Effector memory CD4-positive, alpha-beta T cell (primary cell): ENCODE measurements around the gene PAPPA2.

Experiments used
- DNase-seq, 3 donors: peaks; one replicate each; pipeline ENCODE4 v3.0.0-alpha.2; 2020
- H3K27ac ChIP-seq: 2 replicates; pipeline ENCODE4 v1.7.0; 2013; ENCODE audit warnings: mild to moderate bottlenecking, low read length, moderate library complexity; ENCODE audit not compliant: insufficient read depth, poor library complexity, severe bottlenecking
- H3K27me3 ChIP-seq: replicated peaks from 2 replicates; pipeline ENCODE4 v1.7.0; 2013; ENCODE audit warnings: mild to moderate bottlenecking, low read length; ENCODE audit not compliant: insufficient read depth, control insufficient read depth, poor library complexity, severe bottlenecking
- H3K36me3 ChIP-seq: 2 replicates; pipeline ENCODE4 v1.7.0; 2013; ENCODE audit warnings: mild to moderate bottlenecking, low read length, moderate library complexity; ENCODE audit not compliant: control insufficient read depth, insufficient read depth
- H3K4me1 ChIP-seq: 2 replicates; pipeline ENCODE4 v1.7.0; 2013; ENCODE audit warnings: low read length, mild to moderate bottlenecking; ENCODE audit not compliant: control insufficient read depth, insufficient read depth, poor library complexity, severe bottlenecking
- H3K4me3 ChIP-seq: 2 replicates; pipeline ENCODE4 v1.7.0; 2013; ENCODE audit warnings: low read length, low read depth, mild to moderate bottlenecking; ENCODE audit not compliant: insufficient read depth, poor library complexity, severe bottlenecking
- H3K9me3 ChIP-seq: 2 replicates; pipeline ENCODE4 v1.7.0; 2013; ENCODE audit warnings: mild to moderate bottlenecking, low read length, moderate library complexity; ENCODE audit not compliant: control insufficient read depth

PAPPA2 gene

GRCh38 chr1:176802316-176802715 is 339.3 kb downstream of the PAPPA2 start:
- no peaks in the 10 kb centered on the region for H3K27me3 ChIP-seq
- no peak overlapping the region for H3K27ac ChIP-seq
- H3K36me3 ChIP-seq = no peaks in the 10 kb centered on the region
- H3K4me1 ChIP-seq = no peaks in the 10 kb centered on the region
- H3K9me3 ChIP-seq = no peaks in the 10 kb centered on the region
- no peak overlapping the region for H3K4me3 ChIP-seq
- no peak for DNase-seq

GRCh38 chr1:176803042-176803441 is 340.1 kb downstream of the PAPPA2 start:
- no peaks in the 10 kb centered on the region for H3K36me3 ChIP-seq
- no peak overlapping the region for H3K27ac ChIP-seq
- no peak overlapping the region for H3K4me3 ChIP-seq
- H3K9me3 ChIP-seq = no peaks in the 10 kb centered on the region
- no peaks in the 10 kb centered on the region for H3K27me3 ChIP-seq
- no peak for DNase-seq
- H3K4me1 ChIP-seq = no peaks in the 10 kb centered on the region

- Histone ChIP-seq H3K27ac (no peak overlapping the region), H3K4me1 (no peaks in the 10 kb centered on the region), H3K36me3 (no peaks in the 10 kb centered on the region), H3K9me3 (no peaks in the 10 kb centered on the region), H3K27me3 (no peaks in the 10 kb centered on the region), H3K4me3 (no peak overlapping the region)
- no peak for DNase-seq
Observed at GRCh38 chr1:176803596-176803995, 340.6 kb downstream of the PAPPA2 start.

GRCh38 chr1:176809292-176809691 is 346.3 kb downstream of the PAPPA2 start:
- Histone ChIP-seq H3K36me3 (no peaks in the 10 kb centered on the region), H3K9me3 (no peaks in the 10 kb centered on the region), H3K4me1 (no peaks in the 10 kb centered on the region), H3K27me3 (no peaks in the 10 kb centered on the region), H3K27ac (no peak overlapping the region), H3K4me3 (no peak overlapping the region)
- DNase-seq = no peak

- no peak for DNase-seq
- no peaks in the 10 kb centered on the region for H3K9me3 ChIP-seq
- no peaks in the 10 kb centered on the region for H3K36me3 ChIP-seq
- no peak overlapping the region for H3K4me3 ChIP-seq
- no peaks in the 10 kb centered on the region for H3K4me1 ChIP-seq
- H3K27ac ChIP-seq = no peak overlapping the region
- H3K27me3 ChIP-seq = no peaks in the 10 kb centered on the region
Observed at GRCh38 chr1:176811511-176812288, 348.7 kb downstream of the PAPPA2 start.

GRCh38 chr1:176815621-176816020 is 352.6 kb downstream of the PAPPA2 start:
- Histone ChIP-seq H3K4me1 (no peaks in the 10 kb centered on the region), H3K27ac (no peak overlapping the region), H3K9me3 (no peaks in the 10 kb centered on the region), H3K27me3 (no peaks in the 10 kb centered on the region), H3K36me3 (no peaks in the 10 kb centered on the region), H3K4me3 (no peak overlapping the region)
- DNase-seq = no peak

- Histone ChIP-seq H3K27me3 (no peaks in the 10 kb centered on the region), H3K4me3 (no peak overlapping the region), H3K27ac (no peak overlapping the region), H3K9me3 (no peaks in the 10 kb centered on the region), H3K36me3 (no peaks in the 10 kb centered on the region), H3K4me1 (no peaks in the 10 kb centered on the region)
- DNase-seq = no peak
Observed at GRCh38 chr1:176816232-176816631, 353.3 kb downstream of the PAPPA2 start.

- Histone ChIP-seq H3K27ac (no peak overlapping the region), H3K9me3 (peaks cover under 1% of the 10 kb centered on the region), H3K4me1 (no peaks in the 10 kb centered on the region), H3K36me3 (no peaks in the 10 kb centered on the region), H3K4me3 (no peak overlapping the region), H3K27me3 (no peaks in the 10 kb centered on the region)
- DNase-seq = no peak
Observed at GRCh38 chr1:176820391-176821031, 357.5 kb downstream of the PAPPA2 start.

GRCh38 chr1:176826265-176826664 is 363.3 kb downstream of the PAPPA2 start:
- Histone ChIP-seq H3K27me3 (no peaks in the 10 kb centered on the region), H3K9me3 (peaks cover 2% of the 10 kb centered on the region), H3K36me3 (no peaks in the 10 kb centered on the region), H3K4me3 (no peak overlapping the region), H3K4me1 (no peaks in the 10 kb centered on the region), H3K27ac (no peak overlapping the region)
- DNase-seq = no peak

- H3K27ac ChIP-seq = no peak overlapping the region
- H3K4me3 ChIP-seq = no peak overlapping the region
- no peaks in the 10 kb centered on the region for H3K4me1 ChIP-seq
- H3K27me3 ChIP-seq = no peaks in the 10 kb centered on the region
- H3K9me3 ChIP-seq = peaks cover 2% of the 10 kb centered on the region
- no peak for DNase-seq
- no peaks in the 10 kb centered on the region for H3K36me3 ChIP-seq
Observed at GRCh38 chr1:176829261-176829660, 366.3 kb downstream of the PAPPA2 start.
